K562 (cell line): ENCODE results near the gene PNMA6F. TPM values are rescaled to one million over a fixed set of nuclear protein-coding genes. Genes with fewer than 3 reads are reported as not detected.

Source experiments
- ATAC-seq: fragments of 200-7000 bp; cut with Tn5 transposase; 3 replicates; pipeline ENCODE4 v1.9.1; 2020; ENCODE audit warnings: moderate library complexity
- BruUV-seq: library from RNA; stranded (reverse); fragments of 400-500 nt; replicated peaks from 2 replicates; lab custom pipeline; 2021; lab: Mats Ljungman, UMichigan
- CTCF ChIA-PET: fragments of 300-600 bp; formaldehyde crosslinking; extraction: SDS; loops from one replicate; lab custom pipeline; 2021; ENCODE audit warnings: low intra/inter-chr PET ratio; lab: Yijun Ruan, JAX
- POLR2A ChIA-PET: fragments of 300-600, 350-650 bp; sonication (Branson Sonifier 250); formaldehyde crosslinking; extraction: SDS; loops from one replicate; lab custom pipeline; 2021; ENCODE audit warnings: antibody characterized with exemption, inconsistent platforms; lab: Yijun Ruan, JAX
- DNase-seq, 4 experiments: peaks; one replicate each; pipeline versions ENCODE4 v3.0.0 to v3.0.0-alpha.2; 2011 to 2018; ENCODE audit warnings: low spot score in 3 of 4, mixed read lengths in 3 of 4; ENCODE audit errors: extremely low read depth in 1 of 4
- FAIRE-seq: peaks from 2 replicates; lab custom pipeline; 2011; peaks lifted over from hg19 to GRCh38; lab: Jason Lieb, UNC
- H2AFZ ChIP-seq: 2 replicates; pipeline ENCODE4 v1.6.0; 2011; ENCODE audit warnings: low read depth, low read length, control low read depth, inconsistent platforms
- H3K27ac ChIP-seq: fragments of 200-600 bp; 3 replicates; pipeline ENCODE4 v1.8.0; 2011; ENCODE audit warnings: low read depth, mild to moderate bottlenecking, control low read depth, inconsistent platforms, low read length, moderate library complexity, mixed read lengths; ENCODE audit errors: extremely low read depth
- H3K27me3 ChIP-seq, 2 experiments: fragments of 300-600 bp in 1 of 2; 2 replicates in 1 of 2; 3 replicates in 1 of 2; pipeline versions ENCODE4 v1.6.0 to v1.8.0; 2011; ENCODE audit warnings: inconsistent platforms in 2 of 2, low read length in 2 of 2, mild to moderate bottlenecking in 1 of 2, mixed read lengths in 1 of 2, moderate library complexity in 1 of 2; ENCODE audit not compliant: control insufficient read depth in 2 of 2, insufficient read depth in 2 of 2
- H3K36me3 ChIP-seq: fragments of 300-600 bp; 3 replicates; pipeline ENCODE4 v1.8.0; 2011; ENCODE audit warnings: mild to moderate bottlenecking, low read length, inconsistent platforms; ENCODE audit not compliant: control insufficient read depth, insufficient read depth
- H3K4me1 ChIP-seq, 2 experiments: fragments of 200-600 bp in 1 of 2; replicated peaks in 1 of 2; 2 replicates in 1 of 2; 3 replicates in 1 of 2; pipeline versions ENCODE4 v1.5.1 to v1.8.0; 2011; ENCODE audit warnings: inconsistent platforms in 2 of 2, low read length in 2 of 2, mild to moderate bottlenecking in 1 of 2, mixed read lengths in 1 of 2, moderate library complexity in 1 of 2; ENCODE audit not compliant: control insufficient read depth in 2 of 2, insufficient read depth in 2 of 2
- H3K4me2 ChIP-seq: 2 replicates; pipeline ENCODE4 v1.6.1; 2011; ENCODE audit warnings: low read length, control low read depth, inconsistent platforms, mixed read lengths; ENCODE audit not compliant: insufficient read depth
- H3K4me3 ChIP-seq: fragments of 200-600 bp; sonication (generic), shearing (Covaris generic); 2 replicates; pipeline ENCODE4 v1.5.1; 2016; ENCODE audit warnings: control low read depth, inconsistent platforms
- H3K79me2 ChIP-seq: fragments of 200-600 bp; 3 replicates; pipeline ENCODE4 v1.8.0; 2011; ENCODE audit warnings: low read length, inconsistent platforms; ENCODE audit not compliant: control insufficient read depth, insufficient read depth
- H3K9ac ChIP-seq, 2 experiments: 2 replicates each; pipeline versions ENCODE4 v1.6.0 to v1.6.1; 2011; ENCODE audit warnings: low read depth in 2 of 2, low read length in 2 of 2, control low read depth in 1 of 2, inconsistent platforms in 1 of 2, mild to moderate bottlenecking in 1 of 2, mixed read lengths in 1 of 2; ENCODE audit not compliant: insufficient read depth in 1 of 2
- H3K9me1 ChIP-seq: one replicate; pipeline ENCODE4 v1.6.0; 2011; ENCODE audit warnings: inconsistent platforms, mild to moderate bottlenecking, low read length, moderate library complexity; ENCODE audit not compliant: control insufficient read depth, insufficient read depth
- H3K9me3 ChIP-seq: replicated peaks from 2 replicates; pipeline ENCODE4 v1.5.1; 2011; ENCODE audit warnings: low read depth, low read length, inconsistent platforms; ENCODE audit not compliant: control insufficient read depth, insufficient read depth
- H4K20me1 ChIP-seq: replicated peaks from 2 replicates; pipeline ENCODE4 v1.6.1; 2011; ENCODE audit warnings: low read length, inconsistent platforms, mixed read lengths; ENCODE audit not compliant: control insufficient read depth, insufficient read depth
- HDAC8 ChIP-seq: fragments of 450-650 bp; IDR thresholded peaks from 2 replicates; pipeline ENCODE4 v1.6.1; 2016; ENCODE audit warnings: mild to moderate bottlenecking, missing genetic modification characterization, moderate library complexity, missing compliant biosample characterization
- HDGF ChIP-seq: fragments of 450-650 bp; IDR thresholded peaks from 2 replicates; pipeline ENCODE4 v1.6.1; 2016
- KDM2B ChIP-seq: fragments of 250-450 bp; sonication (Bioruptor Pico); IDR thresholded peaks from 2 replicates; pipeline ENCODE4 v1.8.0; 2021; ENCODE audit warnings: mild to moderate bottlenecking, moderate library complexity
- MAX ChIP-seq: sonication (generic); formaldehyde crosslinking; IDR thresholded peaks from 2 replicates; pipeline ENCODE4 v1.9.0; 2022; ENCODE audit warnings: mild to moderate bottlenecking, missing genetic modification reagents
- MCM3 ChIP-seq: fragments of 450-650 bp; IDR thresholded peaks from 2 replicates; pipeline ENCODE4 v1.6.1; 2016
- MYNN ChIP-seq, 2 experiments: sonication (generic); formaldehyde crosslinking in 1 of 2; IDR thresholded peaks; 2 replicates each; pipeline versions ENCODE4 v1.5.0 to v1.6.1; 2016 to 2020; ENCODE audit warnings: antibody characterized with exemption in 1 of 2, missing genetic modification reagents in 1 of 2
- NFRKB ChIP-seq: fragments of 450-650 bp; IDR thresholded peaks from 2 replicates; pipeline ENCODE4 v1.6.1; 2016; ENCODE audit warnings: low read depth
- RFX7 ChIP-seq: fragments of 250-450 bp; sonication (Bioruptor Pico); IDR thresholded peaks from 2 replicates; pipeline ENCODE4 v1.5.1; 2021; ENCODE audit warnings: mild to moderate bottlenecking
- TAF9B ChIP-seq: fragments of 450-650 bp; IDR thresholded peaks from 2 replicates; pipeline ENCODE4 v1.6.1; 2018; ENCODE audit warnings: mild to moderate bottlenecking; ENCODE audit not compliant: partially characterized antibody
- TEAD2 ChIP-seq: fragments of 450-650 bp; IDR thresholded peaks from 2 replicates; pipeline ENCODE4 v1.6.1; 2016; ENCODE audit warnings: missing genetic modification characterization, control low read depth, missing compliant biosample characterization
- ZKSCAN8 ChIP-seq: fragments of 200-800 bp; sonication (Bioruptor generic); IDR thresholded peaks from 2 replicates; pipeline ENCODE4 v1.6.1; 2016; ENCODE audit warnings: missing genetic modification characterization, missing compliant biosample characterization
- ZMIZ1 ChIP-seq, 2 experiments: fragments of 150-350 bp in 1 of 2; IDR thresholded peaks; 2 replicates each; pipeline ENCODE4 v1.6.1; 2012 to 2016; ENCODE audit warnings: low read depth in 2 of 2, low read length in 2 of 2, mild to moderate bottlenecking in 1 of 2, moderate library complexity in 1 of 2
- ZNF280B ChIP-seq: fragments of 250-450 bp; sonication (Bioruptor Pico); IDR thresholded peaks from 2 replicates; pipeline ENCODE4 v1.5.1; 2021; ENCODE audit warnings: mild to moderate bottlenecking
- ZNF311 ChIP-seq: fragments of 250-450 bp; sonication (Bioruptor Pico); IDR thresholded peaks from 2 replicates; pipeline ENCODE4 v1.4.0; 2020; ENCODE audit warnings: mild to moderate bottlenecking, moderate library complexity
- WGBS: fragments of 100-300 bp; shearing (Covaris generic); methylation state at CpG from one replicate; pipeline ENCODE4 v1.1.6; 2016; ENCODE audit warnings: low coverage, mixed read lengths; ENCODE audit not compliant: insufficient coverage; ENCODE audit errors: missing lambda C conversion rate; 5-methylcytosine and 5-hydroxymethylcytosine counted together
- in situ Hi-C: fragments of 300-500 bp; cut with MboI; formaldehyde crosslinking; loops from 4 replicates; pipeline ENCODE4 v1.15.0; 2018; ENCODE audit warnings: inconsistent platforms, mixed read lengths
- intact Hi-C: fragments of 100-400 bp; cut with micrococcal nuclease; formaldehyde crosslinking; loops from 2 replicates; pipeline ENCODE4 v1.14.2; 2022
- polyA plus RNA-seq, 8 experiments: library from polyadenylated mRNA; depleted of rRNA in 4 of 8; stranded (reverse) in 5 of 8; unstranded in 3 of 8; fragments of >200 nt; fragmentation: Nextera tagmentation in 2 of 8; fragmentation: Illumina TruSeq in 1 of 8; extraction: Ambion mirVana in 2 of 8; extraction: Trizol in 1 of 8; gene quantifications; 2 replicates each; pipeline versions ENCODE4 v1.2.1 to v1.2.3, GENCODE V29; 2011 to 2014; ENCODE audit warnings: inconsistent platforms in 1 of 8, missing spikeins in 1 of 8
- total RNA-seq, 7 experiments: library from RNA; depleted of rRNA in 6 of 7; stranded (reverse); fragments of >200 nt in 6 of 7; fragmentation: Illumina TruSeq in 2 of 7; extraction: Trizol in 2 of 7; gene quantifications; 2 replicates each; pipeline versions ENCODE4 v1.2.1 to v1.2.3, GENCODE V29; 2011 to 2021; ENCODE audit warnings: low replicate concordance in 1 of 7
- TF ChIP-seq, protein P1 (sequence below): IDR thresholded peaks from 3 replicates; pipeline ENCODE4 v1.6.1; 2011; ENCODE audit warnings: borderline replicate concordance, mild to moderate bottlenecking, moderate library complexity; ENCODE audit not compliant: insufficient read length; ENCODE audit errors: extremely low read depth

Gene PNMA6F
- total and polyA plus RNA-seq, 9 of the 15 experiments (the other 6 are each of a cell fraction or from before 2014, with no cell fraction given) = not detected

GRCh38 chrX:153351981-153352380 lies 30.4 kb upstream of the PNMA6F start:
- no peak for ATAC-seq
- ChIA-PET POLR2A (interaction anchor here (0.7 to 2.5 kb wide), 4 partner anchors 9 to 164 kb away, joined by 3 to 7 read pairs (median 6); partner anchors contain the start of gene ZNF275), CTCF (no interaction called here)
- H2AFZ ChIP-seq = no peak overlapping the region
- in situ Hi-C loops = no loop called here
- no peaks in the 10 kb centered on the region for H4K20me1 ChIP-seq
- peaks cover 34% of the 10 kb centered on the region; the same call in 2 of the 3 replicates for H3K36me3 ChIP-seq
- no peak for FAIRE-seq
- H3K79me2 ChIP-seq = no peaks in the 10 kb centered on the region
- no peaks in the 10 kb centered on the region for H3K27me3 ChIP-seq
- WGBS = 93% methylated on average over 7 of the region's 8 CpGs
- no TSS peak for BruUV-seq
- H3K9me3 ChIP-seq = no peaks in the 10 kb centered on the region
- H3K4me1 ChIP-seq = no peaks in the 10 kb centered on the region; a peak in 1 of 5 replicates
- intact Hi-C loops = no loop called here
- no peak overlapping the region for H3K4me2 ChIP-seq
- H3K4me3 ChIP-seq = no peak overlapping the region
- no peaks in the 10 kb centered on the region for H3K9me1 ChIP-seq
- no peak overlapping the region for H3K27ac ChIP-seq
- DNase-seq = no peak
- H3K9ac ChIP-seq = no peak overlapping the region
- TF ChIP-seq TEAD2 = no peak
- TF ChIP-seq KDM2B (CRISPR knock-in tag) = no peak
- TF ChIP-seq MAX = no peak
- TF ChIP-seq NFRKB = no peak
- no peak for TF ChIP-seq ZNF280B
- TF ChIP-seq, protein P1, sequence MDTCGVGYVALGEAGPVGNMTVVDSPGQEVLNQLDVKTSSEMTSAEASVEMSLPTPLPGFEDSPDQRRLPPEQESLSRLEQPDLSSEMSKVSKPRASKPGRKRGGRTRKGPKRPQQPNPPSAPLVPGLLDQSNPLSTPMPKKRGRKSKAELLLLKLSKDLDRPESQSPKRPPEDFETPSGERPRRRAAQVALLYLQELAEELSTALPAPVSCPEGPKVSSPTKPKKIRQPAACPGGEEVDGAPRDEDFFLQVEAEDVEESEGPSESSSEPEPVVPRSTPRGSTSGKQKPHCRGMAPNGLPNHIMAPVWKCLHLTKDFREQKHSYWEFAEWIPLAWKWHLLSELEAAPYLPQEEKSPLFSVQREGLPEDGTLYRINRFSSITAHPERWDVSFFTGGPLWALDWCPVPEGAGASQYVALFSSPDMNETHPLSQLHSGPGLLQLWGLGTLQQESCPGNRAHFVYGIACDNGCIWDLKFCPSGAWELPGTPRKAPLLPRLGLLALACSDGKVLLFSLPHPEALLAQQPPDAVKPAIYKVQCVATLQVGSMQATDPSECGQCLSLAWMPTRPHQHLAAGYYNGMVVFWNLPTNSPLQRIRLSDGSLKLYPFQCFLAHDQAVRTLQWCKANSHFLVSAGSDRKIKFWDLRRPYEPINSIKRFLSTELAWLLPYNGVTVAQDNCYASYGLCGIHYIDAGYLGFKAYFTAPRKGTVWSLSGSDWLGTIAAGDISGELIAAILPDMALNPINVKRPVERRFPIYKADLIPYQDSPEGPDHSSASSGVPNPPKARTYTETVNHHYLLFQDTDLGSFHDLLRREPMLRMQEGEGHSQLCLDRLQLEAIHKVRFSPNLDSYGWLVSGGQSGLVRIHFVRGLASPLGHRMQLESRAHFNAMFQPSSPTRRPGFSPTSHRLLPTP = no peak
- TF ChIP-seq ZNF311 = no peak
- TF ChIP-seq ZKSCAN8 (CRISPR knock-in tag) = no peak
- TF ChIP-seq ZMIZ1 (IDR thresholded peaks at IDR 0.05; ENCODE audit: low read depth in 2 of 2, low read length in 2 of 2) = no peak
- TF ChIP-seq HDAC8 (tag) = no peak
- no peak for TF ChIP-seq MCM3
- TF ChIP-seq HDGF = no peak
- TF ChIP-seq RFX7 (CRISPR knock-in tag) = no peak
- TF ChIP-seq MYNN (IDR thresholded peaks at IDR 0.05) = no peak
- no peak for TF ChIP-seq MYNN (CRISPR knock-in tag; IDR thresholded peaks at IDR 0.05)
- no peak for TF ChIP-seq TAF9B
